GM23248 (cell line): Measurements from ENCODE around the gene CACNA1B. TPM values are rescaled to one million over a fixed set of nuclear protein-coding genes. Genes with fewer than 3 reads are reported as not detected.

Source experiments
- DNase-seq: peaks from one replicate; pipeline ENCODE4 v3.0.0-alpha.2; 2015
- H2AFZ ChIP-seq: fragments of 200-600 bp; sonication (generic); 2 replicates; pipeline ENCODE4 v1.6.1; 2016; ENCODE audit warnings: antibody characterized with exemption
- H3F3A ChIP-seq: fragments of 200-600 bp; sonication (generic); 2 replicates; pipeline ENCODE4 v1.6.1; 2016; ENCODE audit warnings: mild to moderate bottlenecking, antibody characterized with exemption, mixed run types; ENCODE audit not compliant: insufficient read depth
- H3K27ac ChIP-seq: fragments of 200-600 bp; sonication (generic); 2 replicates; pipeline ENCODE4 v1.5.1; 2016; ENCODE audit warnings: mild to moderate bottlenecking
- H3K27me3 ChIP-seq: fragments of 200-600 bp; sonication (generic); replicated peaks from 2 replicates; pipeline ENCODE4 v1.6.1; 2016; ENCODE audit warnings: mild to moderate bottlenecking; ENCODE audit not compliant: insufficient read depth
- H3K36me3 ChIP-seq: fragments of 200-600 bp; sonication (generic); 2 replicates; pipeline ENCODE4 v1.6.1; 2016; ENCODE audit warnings: low read depth, mild to moderate bottlenecking
- H3K4me1 ChIP-seq: fragments of 200-600 bp; sonication (generic); 2 replicates; pipeline ENCODE4 v1.6.1; 2016; ENCODE audit warnings: mild to moderate bottlenecking; ENCODE audit not compliant: insufficient read depth
- H3K4me2 ChIP-seq: fragments of 200-600 bp; sonication (generic); one replicate; pipeline ENCODE4 v1.6.1; 2016; ENCODE audit warnings: mild to moderate bottlenecking; ENCODE audit not compliant: unreplicated experiment
- H3K4me3 ChIP-seq: fragments of 200-600 bp; sonication (generic); 2 replicates; pipeline ENCODE4 v1.5.1; 2016; ENCODE audit warnings: mild to moderate bottlenecking
- H3K79me2 ChIP-seq: fragments of 200-600 bp; sonication (generic); 2 replicates; pipeline ENCODE4 v1.6.1; 2016; ENCODE audit warnings: mild to moderate bottlenecking; ENCODE audit not compliant: insufficient read depth
- H3K9ac ChIP-seq: fragments of 200-600 bp; sonication (generic); 2 replicates; pipeline ENCODE4 v1.6.1; 2016; ENCODE audit warnings: mild to moderate bottlenecking
- H3K9me2 ChIP-seq: fragments of 200-600 bp; sonication (generic); 2 replicates; pipeline ENCODE4 v1.6.1; 2016; ENCODE audit warnings: mixed run types, mild to moderate bottlenecking, moderate library complexity; ENCODE audit not compliant: insufficient read depth
- H3K9me3 ChIP-seq: fragments of 200-600 bp; sonication (generic); one replicate; pipeline ENCODE4 v1.6.1; 2017; ENCODE audit warnings: low read depth
- H4K20me1 ChIP-seq: fragments of 200-600 bp; sonication (generic); 2 replicates; pipeline ENCODE4 v1.6.0; 2016; ENCODE audit not compliant: insufficient read depth
- EZH2 ChIP-seq: fragments of 200-600 bp; sonication (generic); IDR thresholded peaks from 2 replicates; pipeline ENCODE4 v1.6.1; 2018; ENCODE audit warnings: antibody characterized with exemption, mild to moderate bottlenecking; ENCODE audit not compliant: insufficient read depth, poor library complexity, severe bottlenecking
- EZH2phosphoT487 ChIP-seq: fragments of 200-600 bp; sonication (generic); IDR thresholded peaks from 2 replicates; pipeline ENCODE4 v1.6.1; 2018; ENCODE audit warnings: antibody characterized with exemption, moderate library complexity, mild to moderate bottlenecking, low read depth; ENCODE audit not compliant: insufficient read depth
- WGBS, 2 experiments: methylation state at CpG; one replicate each; pipeline ENCODE4 v1.1.6; 2015 to 2017; ENCODE audit warnings: low lambda C conversion rate in 2 of 2, low coverage in 1 of 2; ENCODE audit errors: missing lambda C conversion rate in 2 of 2; 5-methylcytosine and 5-hydroxymethylcytosine counted together
- in situ Hi-C: fragments of 300-500 bp; cut with MboI; formaldehyde crosslinking; loops from 2 replicates; pipeline ENCODE4 v1.15.0; 2020
- polyA plus RNA-seq: library from polyadenylated mRNA; unstranded; fragments of >200 nt; fragmentation: Nextera tagmentation; extraction: Ambion mirVana; gene quantifications from 2 replicates; pipeline ENCODE4 v1.2.1, GENCODE V29; 2016
- total RNA-seq: library from RNA; depleted of rRNA; stranded (reverse); fragments of >200 nt; shearing (Covaris generic); gene quantifications from 2 replicates; pipeline ENCODE4 v1.2.3, GENCODE V29; 2014

CACNA1B gene
- total and polyA plus RNA-seq, 2 experiments from 2014 or later, result not detected

DNA sequence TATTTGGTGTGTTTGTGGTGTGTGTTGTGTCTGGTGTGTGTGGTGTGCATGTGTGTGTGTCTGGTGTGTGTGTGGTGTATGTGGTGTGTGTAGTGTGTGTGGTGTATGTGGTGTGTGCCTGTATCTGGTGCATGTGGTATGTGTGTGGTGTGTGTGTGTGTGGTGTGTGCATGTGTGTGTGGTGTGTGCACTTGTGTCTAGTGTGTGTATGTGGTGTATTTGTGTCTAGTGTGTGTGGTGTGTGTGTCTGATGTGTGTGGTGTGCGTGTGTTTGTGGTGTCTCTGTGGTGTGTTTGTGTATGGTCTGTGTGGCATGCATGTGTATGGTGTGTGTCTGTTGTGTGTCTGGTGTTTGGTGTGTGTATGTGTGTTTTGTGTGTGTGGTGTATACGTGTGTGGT, 71.1 kb downstream of the CACNA1B start:
- Histone ChIP-seq H3F3A (no peaks in the 10 kb centered on the region), H3K27me3 (no peaks in the 10 kb centered on the region), H3K9me3 (no peaks in the 10 kb centered on the region), H3K4me1 (no peaks in the 10 kb centered on the region), H2AFZ (no peak overlapping the region), H3K9me2 (no peaks in the 10 kb centered on the region), H3K9ac (no peak overlapping the region), H4K20me1 (no peaks in the 10 kb centered on the region), H3K79me2 (no peaks in the 10 kb centered on the region), H3K36me3 (no peaks in the 10 kb centered on the region), H3K4me3 (no peak overlapping the region), H3K27ac (no peak overlapping the region), H3K4me2 (no peak overlapping the region)
- WGBS, 2 experiments, result 41 to 48% methylated on average over 2 of the region's 2 CpGs
- DNase-seq, result no peak
- in situ Hi-C loops, result no loop called here
- TF ChIP-seq EZH2phosphoT487, result no peak
- TF ChIP-seq EZH2, result no peak

GRCh38 chr9:137949260-137949659, 71.7 kb downstream of the CACNA1B start:
- no peaks in the 10 kb centered on the region for H3K27me3 ChIP-seq
- no peak overlapping the region for H3K27ac ChIP-seq
- no peak for DNase-seq
- H3K9me2 ChIP-seq, result no peaks in the 10 kb centered on the region
- in situ Hi-C loops, result no loop called here
- H2AFZ ChIP-seq, result no peak overlapping the region
- H3K4me3 ChIP-seq, result no peak overlapping the region
- H3K4me2 ChIP-seq, result no peak overlapping the region
- H3F3A ChIP-seq, result no peaks in the 10 kb centered on the region
- no peak overlapping the region for H3K9ac ChIP-seq
- no peaks in the 10 kb centered on the region for H3K9me3 ChIP-seq
- no peaks in the 10 kb centered on the region for H3K79me2 ChIP-seq
- no peak for TF ChIP-seq EZH2phosphoT487
- no peak for TF ChIP-seq EZH2
- H4K20me1 ChIP-seq, result no peaks in the 10 kb centered on the region
- 69 to 81% methylated on average over 8 of the region's 8 CpGs for WGBS, 2 experiments
- H3K36me3 ChIP-seq, result no peaks in the 10 kb centered on the region
- no peaks in the 10 kb centered on the region for H3K4me1 ChIP-seq

GRCh38 chr9:137951107-137951506, 73.5 kb downstream of the CACNA1B start:
- H3K4me2 ChIP-seq, result no peak overlapping the region
- no peaks in the 10 kb centered on the region for H3K4me1 ChIP-seq
- H3K9ac ChIP-seq, result no peak overlapping the region
- WGBS, 2 experiments, result 31 to 43% methylated on average over 8 of the region's 8 CpGs
- H3K79me2 ChIP-seq, result no peaks in the 10 kb centered on the region
- H3K27me3 ChIP-seq, result no peaks in the 10 kb centered on the region
- H2AFZ ChIP-seq, result no peak overlapping the region
- no peaks in the 10 kb centered on the region for H3K9me3 ChIP-seq
- in situ Hi-C loops, result no loop called here
- no peak overlapping the region for H3K4me3 ChIP-seq
- no peak for TF ChIP-seq EZH2
- TF ChIP-seq EZH2phosphoT487, result no peak
- H3K36me3 ChIP-seq, result no peaks in the 10 kb centered on the region
- no peak overlapping the region for H3K27ac ChIP-seq
- no peaks in the 10 kb centered on the region for H3K9me2 ChIP-seq
- no peaks in the 10 kb centered on the region for H3F3A ChIP-seq
- no peak for DNase-seq
- no peaks in the 10 kb centered on the region for H4K20me1 ChIP-seq

DNA sequence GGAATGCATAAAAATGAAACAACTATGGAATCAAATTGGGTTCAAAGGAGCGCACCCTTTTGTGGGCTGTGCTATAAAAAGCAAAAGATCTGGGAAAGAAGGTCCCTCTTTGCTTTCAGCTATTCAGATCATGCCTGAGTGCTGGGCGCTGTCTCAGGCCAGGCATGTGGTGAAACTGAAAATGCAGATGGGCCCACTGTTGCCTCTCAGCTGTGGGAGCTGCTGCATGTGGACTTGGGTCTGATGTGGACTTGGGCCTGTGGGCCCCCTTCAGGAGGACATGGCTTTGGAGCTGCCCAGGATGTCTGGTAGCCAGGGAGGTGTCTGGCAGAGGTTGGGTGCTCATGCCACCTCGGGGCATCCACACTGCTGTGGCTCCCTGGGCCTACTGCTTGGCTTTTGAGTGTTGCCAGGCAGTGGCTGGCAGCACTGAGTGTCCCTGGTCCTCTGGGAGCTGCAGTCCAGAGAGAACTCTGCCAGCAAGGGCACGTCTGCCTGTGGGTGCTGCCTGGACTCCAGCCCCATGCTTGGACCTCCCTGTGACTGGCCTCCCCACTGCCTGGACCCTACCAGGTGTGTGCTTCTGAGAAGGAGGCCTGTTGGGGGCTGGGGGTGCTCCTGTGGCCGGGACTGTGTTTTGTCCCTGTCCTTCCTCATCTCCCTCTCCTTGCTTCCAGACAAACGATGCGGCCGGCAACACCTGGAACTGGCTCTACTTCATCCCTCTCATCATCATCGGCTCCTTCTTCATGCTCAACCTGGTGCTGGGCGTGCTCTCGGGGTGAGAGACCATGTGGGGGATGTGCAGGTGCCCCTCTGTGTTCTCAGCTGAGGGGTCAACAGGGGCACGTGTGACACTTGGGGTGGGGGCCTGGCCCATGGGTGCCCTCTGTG, 74.3 kb downstream of the CACNA1B start:
- H4K20me1 ChIP-seq, result no peaks in the 10 kb centered on the region

More for the DNA sequence above, 74.3 kb downstream of the CACNA1B start:
- no peaks in the 10 kb centered on the region for H3K4me1 ChIP-seq
- no peak overlapping the region for H3K9ac ChIP-seq
- H3K36me3 ChIP-seq, result no peaks in the 10 kb centered on the region
- H3K4me3 ChIP-seq, result no peak overlapping the region
- no peak overlapping the region for H2AFZ ChIP-seq
- no peak overlapping the region for H3K27ac ChIP-seq
- H3K79me2 ChIP-seq, result no peaks in the 10 kb centered on the region
- no peaks in the 10 kb centered on the region for H3F3A ChIP-seq
- no peaks in the 10 kb centered on the region for H3K9me3 ChIP-seq
- no peak overlapping the region for H3K4me2 ChIP-seq
- whole genome bisulfite sequencing, 2 experiments, result 45 to 46% methylated on average over 12 of the region's 12 CpGs
- TF ChIP-seq EZH2 (no peak), EZH2phosphoT487 (no peak)
- in situ Hi-C loops, result no loop called here
- no peak for DNase-seq
- no peaks in the 10 kb centered on the region for H3K9me2 ChIP-seq
- no peaks in the 10 kb centered on the region for H3K27me3 ChIP-seq
